ENCODE results near the gene CACNA1C. TPM values are rescaled to one million over a fixed set of nuclear protein-coding genes. Genes with fewer than 3 reads are reported as not detected.

The CACNA1C gene
- total RNA-seq, 3 donors from 2014 or later = 2.6 to 11.8 (median 9.5) TPM

GRCh38 chr12:2198005-2198501 is 145.3 kb downstream of the CACNA1C start:
- peak overlapping the region in 1 of 3 donors; percentile 25 for H3K4me3 ChIP-seq
- peak in 1 of 2 donors; percentile 47 for DNase-seq (ENCODE audit: low spot score in 2 of 2)
- H3K27me3 ChIP-seq = no peaks in the 10 kb centered on the region
- TF ChIP-seq POLR2A (IDR thresholded peaks at IDR 0.05) (no peak), CTCF (IDR thresholded peaks at IDR 0.05) (no peak), POLR2AphosphoS5 (IDR thresholded peaks at IDR 0.05) (no peak)
- peak overlapping the region in 1 of 2 donors; percentile 43 for H3K27ac ChIP-seq
- intact Hi-C loops (cut with DNase I; ENCODE audit: low total_unique reads) = no loop called here
- no peaks in the 10 kb centered on the region for H3K4me1 ChIP-seq
- no peaks in the 10 kb centered on the region for H3K36me3 ChIP-seq
- no peaks in the 10 kb centered on the region for H3K9me3 ChIP-seq

- no peak overlapping the region for H3K27ac ChIP-seq
- no peak for DNase-seq (ENCODE audit: low spot score in 2 of 2)
- no peaks in the 10 kb centered on the region for H3K9me3 ChIP-seq
- TF ChIP-seq CTCF (IDR thresholded peaks at IDR 0.05) = no peak
- TF ChIP-seq POLR2A (IDR thresholded peaks at IDR 0.05) = no peak
- TF ChIP-seq POLR2AphosphoS5 (IDR thresholded peaks at IDR 0.05) = no peak
- no peaks in the 10 kb centered on the region for H3K4me1 ChIP-seq
- intact Hi-C loops (cut with DNase I; ENCODE audit: low total_unique reads) = no loop called here
- no peak overlapping the region for H3K4me3 ChIP-seq
- H3K36me3 ChIP-seq = no peaks in the 10 kb centered on the region
- H3K27me3 ChIP-seq = no peaks in the 10 kb centered on the region
Measured at GRCh38 chr12:2198542-2198941, 145.8 kb downstream of the CACNA1C start.

DNA sequence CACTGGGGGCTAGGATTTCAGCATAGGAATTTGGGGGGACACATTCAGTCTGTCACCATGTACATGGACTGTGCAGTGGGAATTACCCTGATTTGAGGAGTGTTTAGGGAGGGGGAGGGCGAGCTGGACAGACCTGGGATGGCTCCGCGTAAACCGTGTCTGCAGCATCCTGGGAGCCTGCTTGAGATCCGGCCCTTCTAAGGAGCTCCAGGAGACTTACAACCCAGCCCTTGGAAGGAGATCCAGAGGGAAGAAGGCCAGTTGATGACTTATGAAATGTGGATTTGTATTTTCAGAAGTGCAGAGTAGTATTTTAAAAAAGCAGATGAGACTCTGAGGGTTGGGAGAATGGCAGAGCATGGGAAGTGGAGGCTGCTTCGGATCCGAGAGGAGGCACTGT is 153.2 kb downstream of the CACNA1C start:
- Histone ChIP-seq H3K4me3 (no peak overlapping the region), H3K4me1 (no peaks in the 10 kb centered on the region), H3K27ac (no peak overlapping the region), H3K9me3 (no peaks in the 10 kb centered on the region), H3K27me3 (no peaks in the 10 kb centered on the region), H3K36me3 (no peaks in the 10 kb centered on the region)
- intact Hi-C loops (cut with DNase I; ENCODE audit: low total_unique reads) = no loop called here
- DNase-seq (ENCODE audit: low spot score in 2 of 2) = no peak
- TF ChIP-seq POLR2A (IDR thresholded peaks at IDR 0.05) (no peak), CTCF (IDR thresholded peaks at IDR 0.05) (no peak), POLR2AphosphoS5 (IDR thresholded peaks at IDR 0.05) (no peak)

GRCh38 chr12:2208837-2209635 is 156.2 kb downstream of the CACNA1C start:
- TF ChIP-seq POLR2A (IDR thresholded peaks at IDR 0.05) = no peak
- no peak for TF ChIP-seq CTCF (IDR thresholded peaks at IDR 0.05)
- TF ChIP-seq POLR2AphosphoS5 (IDR thresholded peaks at IDR 0.05) = no peak

DNA sequence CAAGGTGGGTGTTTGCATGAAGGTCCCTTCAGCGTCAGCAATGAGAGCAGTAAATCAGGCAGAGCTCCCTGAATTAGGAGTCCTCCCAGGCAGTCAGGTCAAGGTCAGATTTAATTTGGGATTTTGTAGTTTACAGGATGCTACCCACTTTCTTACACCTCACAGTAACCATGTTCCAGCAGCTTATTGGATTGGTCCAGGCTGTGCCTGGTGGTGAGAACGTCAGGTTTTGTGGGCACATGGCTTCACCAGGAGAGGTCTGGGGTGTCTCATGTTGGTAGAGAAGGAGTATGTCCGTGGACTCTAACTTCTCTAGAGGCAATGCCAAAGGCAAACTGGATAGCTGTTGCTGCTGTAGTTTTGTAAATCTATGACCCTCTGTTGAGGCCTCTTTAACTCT is 158.3 kb downstream of the CACNA1C start:
- DNase-seq (ENCODE audit: low spot score in 2 of 2) = no peak
- Histone ChIP-seq H3K4me1 (no peaks in the 10 kb centered on the region), H3K27ac (no peak overlapping the region), H3K4me3 (no peak overlapping the region), H3K36me3 (no peaks in the 10 kb centered on the region), H3K27me3 (no peaks in the 10 kb centered on the region), H3K9me3 (no peaks in the 10 kb centered on the region)
- TF ChIP-seq POLR2AphosphoS5 (IDR thresholded peaks at IDR 0.05) (no peak), CTCF (IDR thresholded peaks at IDR 0.05) (no peak), POLR2A (IDR thresholded peaks at IDR 0.05) (no peak)
- intact Hi-C loops (cut with DNase I; ENCODE audit: low total_unique reads) = no loop called here

More at GRCh38 chr12:2208837-2209635, 156.2 kb downstream of the CACNA1C start:
- H3K36me3 ChIP-seq = no peaks in the 10 kb centered on the region
- no peak for DNase-seq (ENCODE audit: low spot score in 2 of 2)
- no peaks in the 10 kb centered on the region for H3K27me3 ChIP-seq
- intact Hi-C loops (cut with DNase I; ENCODE audit: low total_unique reads) = no loop called here
- no peaks in the 10 kb centered on the region for H3K9me3 ChIP-seq
- H3K4me3 ChIP-seq = no peak overlapping the region
- H3K4me1 ChIP-seq = no peaks in the 10 kb centered on the region
- H3K27ac ChIP-seq = no peak overlapping the region
